Endothelial cell of umbilical vein (primary cell): ENCODE measurements around the gene COL26A1. TPM values are rescaled to one million over a fixed set of nuclear protein-coding genes. Genes with fewer than 3 reads are reported as not detected.

Experiments
- BruUV-seq: library from RNA; stranded (reverse); fragments of 400-500 nt; replicated peaks from 2 replicates; lab custom pipeline; 2021; lab: Mats Ljungman, UMichigan
- CTCF ChIA-PET: fragments of 300-600, 350-600 bp; sonication (Branson Sonifier 250); formaldehyde crosslinking; loops from one replicate; lab custom pipeline; 2021; ENCODE audit warnings: antibody characterized with exemption, inconsistent platforms; lab: Charles Lee
- POLR2A ChIA-PET: fragments of 300-600, 350-600 bp; sonication (Branson Sonifier 250); formaldehyde crosslinking; loops from one replicate; lab custom pipeline; 2021; ENCODE audit warnings: antibody characterized with exemption, inconsistent platforms; lab: Charles Lee
- DNase-seq: peaks from one replicate; pipeline ENCODE4 v3.0.0-alpha.2; 2011; ENCODE audit warnings: low read depth, low spot score
- FAIRE-seq: peaks from 2 replicates; lab custom pipeline; 2011; peaks lifted over from hg19 to GRCh38; lab: Jason Lieb, UNC
- H2AFZ ChIP-seq: 2 replicates; pipeline ENCODE4 v1.6.0; 2012; ENCODE audit warnings: low read depth, low read length, control low read depth, inconsistent platforms
- H3K27ac ChIP-seq: 2 replicates; pipeline ENCODE4 v1.5.1; 2011; ENCODE audit warnings: low read depth, mild to moderate bottlenecking, control low read depth, low read length, moderate library complexity; ENCODE audit not compliant: insufficient read depth
- H3K27me3 ChIP-seq, 2 experiments: 2 replicates each; pipeline versions ENCODE4 v1.6.0 to v1.6.1; 2011; ENCODE audit warnings: low read length in 2 of 2, mixed read lengths in 1 of 2; ENCODE audit not compliant: control insufficient read depth in 2 of 2, insufficient read depth in 2 of 2
- H3K36me3 ChIP-seq, 2 experiments: 2 replicates in 1 of 2; 3 replicates in 1 of 2; pipeline ENCODE4 v1.5.1; 2011; ENCODE audit warnings: low read length in 2 of 2, mild to moderate bottlenecking in 1 of 2, moderate library complexity in 1 of 2; ENCODE audit not compliant: control insufficient read depth in 2 of 2, insufficient read depth in 2 of 2; ENCODE audit errors: extremely low read depth in 1 of 2
- H3K4me1 ChIP-seq: 3 replicates; pipeline ENCODE4 v1.5.1; 2011; ENCODE audit warnings: mild to moderate bottlenecking, low read length; ENCODE audit not compliant: control insufficient read depth, insufficient read depth; ENCODE audit errors: extremely low read depth
- H3K4me2 ChIP-seq: 2 replicates; pipeline ENCODE4 v1.6.1; 2011; ENCODE audit warnings: low read length, control low read depth, mixed read lengths; ENCODE audit not compliant: insufficient read depth
- H3K4me3 ChIP-seq, 3 experiments: fragments of 200-600 bp in 1 of 3; sonication (generic), shearing (Covaris generic) in 1 of 3; replicated peaks in 1 of 3; 2 replicates each; pipeline ENCODE4 v1.5.1; 2011 to 2016; ENCODE audit warnings: control low read depth in 3 of 3, low read length in 3 of 3, mild to moderate bottlenecking in 2 of 3, inconsistent platforms in 1 of 3, low read depth in 1 of 3, moderate library complexity in 1 of 3; ENCODE audit not compliant: insufficient read depth in 1 of 3
- H3K79me2 ChIP-seq: 2 replicates; pipeline ENCODE4 v1.6.0; 2012; ENCODE audit warnings: low read length, inconsistent platforms; ENCODE audit not compliant: control insufficient read depth, insufficient read depth
- H3K9ac ChIP-seq: replicated peaks from 2 replicates; pipeline ENCODE3; 2011; ENCODE audit warnings: low read length, control low read depth; ENCODE audit not compliant: insufficient read depth; ENCODE audit errors: extremely low read depth
- H3K9me1 ChIP-seq: replicated peaks from 3 replicates; pipeline ENCODE4 v1.6.0; 2011; ENCODE audit warnings: mild to moderate bottlenecking, low read length; ENCODE audit not compliant: control insufficient read depth, insufficient read depth; ENCODE audit errors: extremely low read depth
- H3K9me3 ChIP-seq: replicated peaks from 2 replicates; pipeline ENCODE4 v1.5.1; 2012; ENCODE audit warnings: low read length, inconsistent platforms; ENCODE audit not compliant: control insufficient read depth, insufficient read depth
- H4K20me1 ChIP-seq: replicated peaks from 2 replicates; pipeline ENCODE3; 2011; ENCODE audit warnings: mild to moderate bottlenecking, low read length; ENCODE audit not compliant: control insufficient read depth, insufficient read depth; ENCODE audit errors: extremely low read depth
- CTCF ChIP-seq, 2 donors: IDR thresholded peaks; 1 replicate in 1 of 2; 2 replicates in 1 of 2; pipeline ENCODE4 v1.5.1; 2011; ENCODE audit warnings: low read length in 2 of 2, mild to moderate bottlenecking in 2 of 2, moderate library complexity in 2 of 2, control low read depth in 1 of 2, inconsistent platforms in 1 of 2, low read depth in 1 of 2; ENCODE audit not compliant: insufficient read depth in 1 of 2; ENCODE audit errors: extremely low read depth in 1 of 2
- EZH2 ChIP-seq: IDR thresholded peaks from 2 replicates; pipeline ENCODE4 v1.6.1; 2012; ENCODE audit warnings: borderline replicate concordance, low read depth, mild to moderate bottlenecking, moderate library complexity, low read length, inconsistent platforms; ENCODE audit not compliant: severe bottlenecking
- FOS ChIP-seq: IDR thresholded peaks from 2 replicates; pipeline ENCODE4 v1.6.1; 2011; ENCODE audit warnings: mild to moderate bottlenecking, low read length, moderate library complexity, borderline replicate concordance; ENCODE audit not compliant: insufficient read depth
- GATA2 ChIP-seq: IDR thresholded peaks from 2 replicates; pipeline ENCODE4 v1.7.0; 2011; ENCODE audit warnings: low read depth, mild to moderate bottlenecking, moderate library complexity, mixed read lengths, low read length; ENCODE audit not compliant: insufficient read length, insufficient read depth
- JUN ChIP-seq: IDR thresholded peaks from 2 replicates; pipeline ENCODE4 v1.6.1; 2011; ENCODE audit warnings: borderline replicate concordance, low read depth; ENCODE audit not compliant: insufficient read length, insufficient read depth
- MAX ChIP-seq: IDR thresholded peaks from 2 replicates; pipeline ENCODE4 v1.6.1; 2011; ENCODE audit not compliant: insufficient read depth, insufficient read length
- MYC ChIP-seq: IDR thresholded peaks from one replicate; pipeline ENCODE4 v1.6.1; 2011; ENCODE audit warnings: mild to moderate bottlenecking, low read depth, low read length
- POLR2A ChIP-seq: IDR thresholded peaks from 2 replicates; pipeline ENCODE4 v1.6.1; 2012; ENCODE audit warnings: low read depth, mild to moderate bottlenecking, control low read depth, low read length
- POLR2AphosphoS5 ChIP-seq: IDR thresholded peaks from 2 replicates; pipeline ENCODE4 v1.6.1; 2012; ENCODE audit warnings: low read depth, mild to moderate bottlenecking, control low read depth, low read length, moderate library complexity; ENCODE audit not compliant: insufficient read depth
- dilution Hi-C: fragments of 300-500 bp; cut with MboI; formaldehyde crosslinking; loops from one replicate; pipeline ENCODE4 v1.15.0; 2019; ENCODE audit warnings: low sequenced_read_pairs; ENCODE audit not compliant: extremely low pct_ligation_motif_present
- intact Hi-C: fragments of 100-400 bp; cut with micrococcal nuclease; formaldehyde crosslinking; loops from one replicate; pipeline ENCODE4 v1.10.0; 2022
- polyA plus RNA-seq, 4 experiments: library from polyadenylated mRNA; depleted of rRNA in 3 of 4; stranded (reverse) in 3 of 4; unstranded in 1 of 4; fragments of >200 nt; gene quantifications; 2 replicates each; pipeline versions ENCODE4 v1.2.1 to v1.2.3, GENCODE V29; 2011 to 2012; ENCODE audit warnings: missing spikeins in 1 of 4
- total RNA-seq: library from RNA; stranded (reverse); gene quantifications from 2 replicates; pipeline ENCODE4 v1.2.3, GENCODE V29; 2021

The COL26A1 gene
- total and polyA plus RNA-seq, 2 donors (not counting 3 experiments of a cell fraction or from before 2014, with no cell fraction given): not detected

DNA sequence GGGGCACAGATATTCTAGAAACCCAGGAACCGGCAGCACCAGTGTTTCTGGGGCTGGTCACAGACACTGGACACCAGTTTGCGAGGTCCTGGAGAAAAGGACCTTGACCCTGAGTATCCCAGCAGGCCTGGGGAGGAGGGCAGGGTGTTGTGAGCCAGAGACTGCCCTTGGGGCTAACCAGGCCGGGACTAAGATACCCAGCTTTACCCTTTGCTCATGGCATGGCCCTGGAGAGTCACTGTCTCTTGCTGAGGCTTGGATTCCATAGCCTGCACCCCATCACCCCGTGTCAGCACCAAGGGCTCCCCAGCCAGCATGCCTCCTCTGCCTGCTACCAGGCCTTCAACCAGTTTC is 124.4 kb downstream of the COL26A1 start:
- ChIA-PET CTCF (no interaction called here), POLR2A (no interaction called here)
- H3K27ac ChIP-seq: no peak overlapping the region
- no TSS peak for BruUV-seq
- H3K9me1 ChIP-seq: no peaks in the 10 kb centered on the region
- no peaks in the 10 kb centered on the region for H3K27me3 ChIP-seq
- H3K79me2 ChIP-seq: no peaks in the 10 kb centered on the region
- H3K4me3 ChIP-seq: no peak overlapping the region
- H4K20me1 ChIP-seq: no peaks in the 10 kb centered on the region
- TF ChIP-seq MAX: no peak
- TF ChIP-seq MYC: no peak
- TF ChIP-seq POLR2AphosphoS5: no peak
- no peak for TF ChIP-seq CTCF (IDR thresholded peaks at IDR 0.05; ENCODE audit: extremely low read depth in 1 of 2, insufficient read depth in 1 of 2, low read depth in 1 of 2, low read length in 2 of 2)
- no peak for TF ChIP-seq GATA2
- no peak for TF ChIP-seq JUN
- no peak for TF ChIP-seq FOS
- no peak for TF ChIP-seq POLR2A
- TF ChIP-seq EZH2: no peak
- FAIRE-seq: no peak
- H3K36me3 ChIP-seq: no peaks in the 10 kb centered on the region
- intact Hi-C loops (no loop called here), dilution Hi-C loops (no loop called here)
- H3K9me3 ChIP-seq: no peaks in the 10 kb centered on the region
- DNase-seq: no peak
- no peak overlapping the region for H3K4me2 ChIP-seq
- no peaks in the 10 kb centered on the region for H3K4me1 ChIP-seq
- H3K9ac ChIP-seq: no peak overlapping the region
- no peak overlapping the region for H2AFZ ChIP-seq
